CD4-positive, alpha-beta T cell (primary cell): Measurements from ENCODE around the gene TFEB. TPM values are rescaled to one million over a fixed set of nuclear protein-coding genes. Genes with fewer than 3 reads are reported as not detected.

Source experiments
- ATAC-seq: fragments of 200-7000 bp; cut with Tn5 transposase; one replicate; pipeline ENCODE4 v1.10.0; 2022; ENCODE audit warnings: mild to moderate bottlenecking; ENCODE audit not compliant: poor library complexity
- CTCF ChIA-PET: fragments of 350-600 bp; sonication (Branson Sonifier 250); formaldehyde crosslinking; loops from one replicate; lab custom pipeline; 2021; ENCODE audit warnings: antibody characterized with exemption, inconsistent platforms; lab: Charles Lee
- POLR2A ChIA-PET: fragments of 350-600 bp; sonication (Branson Sonifier 250); formaldehyde crosslinking; loops from one replicate; lab custom pipeline; 2021; ENCODE audit warnings: antibody characterized with exemption, inconsistent platforms; lab: Charles Lee
- DNase-seq, 14 experiments: peaks; one replicate each; pipeline ENCODE4 v3.0.0-alpha.2; 2013 to 2020; ENCODE audit warnings: mixed read lengths in 2 of 14
- H3K27ac ChIP-seq, 2 donors: one replicate each; pipeline versions ENCODE4 v1.5.1 to v1.7.0; 2013; ENCODE audit warnings: low read length in 2 of 2, low read depth in 1 of 2, mild to moderate bottlenecking in 1 of 2
- H3K27me3 ChIP-seq, 2 experiments: 1 replicate in 1 of 2; 2 replicates in 1 of 2; pipeline versions ENCODE4 v1.6.1 to v1.7.0; 2013; ENCODE audit warnings: low read length in 2 of 2, control low read depth in 1 of 2, mild to moderate bottlenecking in 1 of 2, moderate library complexity in 1 of 2; ENCODE audit not compliant: insufficient read depth in 2 of 2, control insufficient read depth in 1 of 2
- H3K36me3 ChIP-seq: one replicate; pipeline ENCODE4 v1.6.1; 2013; ENCODE audit warnings: low read length, control low read depth; ENCODE audit not compliant: insufficient read depth
- H3K4me1 ChIP-seq: one replicate; pipeline ENCODE4 v1.6.1; 2013; ENCODE audit warnings: low read length, control low read depth; ENCODE audit not compliant: insufficient read depth
- H3K4me3 ChIP-seq: one replicate; pipeline ENCODE4 v1.5.1; 2013; ENCODE audit warnings: mild to moderate bottlenecking, low read length, moderate library complexity
- H3K9me3 ChIP-seq, 2 experiments: 1 replicate in 1 of 2; 2 replicates in 1 of 2; pipeline versions ENCODE4 v1.6.1 to v1.7.0; 2013; ENCODE audit warnings: low read length in 2 of 2, mild to moderate bottlenecking in 2 of 2, control low read depth in 1 of 2, moderate library complexity in 1 of 2; ENCODE audit not compliant: control insufficient read depth in 1 of 2, insufficient read depth in 1 of 2
- H3K27ac Mint-ChIP-seq: one replicate; pipeline ENCODE4 v1.8.0; 2020; ENCODE audit warnings: mixed read lengths
- H3K27me3 Mint-ChIP-seq: one replicate; pipeline ENCODE4 v1.8.0; 2021; ENCODE audit warnings: mixed read lengths
- H3K36me3 Mint-ChIP-seq: one replicate; pipeline ENCODE4 v1.8.0; 2021; ENCODE audit warnings: low read depth, mixed read lengths
- H3K4me1 Mint-ChIP-seq: one replicate; pipeline ENCODE4 v1.8.0; 2021; ENCODE audit warnings: low read depth, mixed read lengths
- H3K4me3 Mint-ChIP-seq: one replicate; pipeline ENCODE4 v1.8.0; 2020; ENCODE audit warnings: mild to moderate bottlenecking, mixed read lengths
- H3K9me3 Mint-ChIP-seq: one replicate; pipeline ENCODE4 v1.8.0; 2020; ENCODE audit warnings: mixed read lengths
- CTCF ChIP-seq: fragments of 200-600 bp; IDR thresholded peaks from one replicate; pipeline ENCODE4 v1.8.0; 2022; ENCODE audit warnings: antibody characterized with exemption, mild to moderate bottlenecking
- intact Hi-C, 2 experiments: fragments of 100-400 bp; cut with DNase I in 1 of 2; cut with micrococcal nuclease in 1 of 2; formaldehyde crosslinking; loops; one replicate each; pipeline versions ENCODE4 v1.15.1 to v1.9.0; 2023 to 2025; cut with DNase I, micrococcal nuclease
- total RNA-seq, 174 experiments: library from RNA in 2 of 174; stranded (reverse) in 2 of 174; gene quantifications; one replicate each; pipeline ENCODE4 v1.2.3 and lab custom pipeline; 2021 to 2026

Gene TFEB
- total RNA-seq, 2 experiments from 2014 or later = 23.8 to 24.1 TPM

- no peaks in the 10 kb centered on the region for H3K27me3 Mint-ChIP-seq
- Histone ChIP-seq H3K27ac (peak overlapping the region; percentile 61 to 77), H3K4me3 (peak overlapping the region; percentile 73), H3K27me3 (no peaks in the 10 kb centered on the region), H3K9me3 (no peaks in the 10 kb centered on the region), H3K4me1 (peaks cover 61% of the 10 kb centered on the region), H3K36me3 (no peaks in the 10 kb centered on the region)
- no peaks in the 10 kb centered on the region for H3K36me3 Mint-ChIP-seq
- peak overlapping the region; percentile 50 for H3K4me3 Mint-ChIP-seq
- no peaks in the 10 kb centered on the region for H3K9me3 Mint-ChIP-seq
- H3K4me1 Mint-ChIP-seq = peaks cover 49% of the 10 kb centered on the region
- ChIA-PET POLR2A (interaction anchor here (0.6 to 2.9 kb wide), 9 partner anchors 9 to 661 kb away, joined by 3 to 31 read pairs (median 6); partner anchors contain the start of genes OARD1, TAF8 and TOMM6), CTCF (interaction anchor here (0.6 to 4.9 kb wide), 3 partner anchors 54 to 311 kb away, joined by 3 to 38 read pairs (median 5); partner anchors contain the start of genes BYSL, MED20 and TOMM6)
- intact Hi-C loops = loop anchor here in 1 of 2 experiments (5.0 to 10.0 kb wide), 3 partner anchors 131 to 1511 kb away; partner anchors contain the start of genes NFYA, OARD1 and TTBK1
- H3K27ac Mint-ChIP-seq = peak overlapping the region; percentile 85
- DNase-seq (peak in 2 of 14 experiments; percentile 35 to 47), ATAC-seq (no peak)
- TF ChIP-seq CTCF = no peak
Measured at GRCh38 chr6:41733360-41733706, 2.1 kb downstream of the TFEB start.

- TF ChIP-seq CTCF = no peak
- ATAC-seq = peak; percentile 56
- Histone ChIP-seq H3K4me3 (peak overlapping the region; percentile 73), H3K27me3 (no peaks in the 10 kb centered on the region), H3K4me1 (peaks cover 66% of the 10 kb centered on the region), H3K27ac (peak overlapping the region; percentile 61 to 77), H3K9me3 (no peaks in the 10 kb centered on the region), H3K36me3 (no peaks in the 10 kb centered on the region)
- intact Hi-C loops = loop anchor here in 1 of 2 experiments (5.0 to 10.0 kb wide), 3 partner anchors 130 to 1512 kb away; partner anchors contain the start of genes NFYA, OARD1 and TTBK1
- peak; percentile 26 to 86 (median 48) for DNase-seq
- Mint-ChIP-seq H3K27ac (peak overlapping the region; percentile 85), H3K27me3 (no peaks in the 10 kb centered on the region), H3K9me3 (no peaks in the 10 kb centered on the region), H3K4me3 (peak overlapping the region; percentile 50), H3K36me3 (no peaks in the 10 kb centered on the region), H3K4me1 (peaks cover 49% of the 10 kb centered on the region)
- ChIA-PET POLR2A (interaction anchor here (0.6 to 2.9 kb wide), 7 partner anchors 9 to 318 kb away, joined by 3 to 31 read pairs (median 6); partner anchors contain the start of genes TAF8 and TOMM6), CTCF (interaction anchor here (1.0 to 4.9 kb wide), 2 partner anchors 27 to 54 kb away, joined by 5 to 38 read pairs; partner anchors contain the start of gene TOMM6)
Measured at GRCh38 chr6:41732591-41733359, 2.6 kb downstream of the TFEB start.

- Histone ChIP-seq H3K36me3 (no peaks in the 10 kb centered on the region), H3K4me1 (peaks cover 73% of the 10 kb centered on the region), H3K4me3 (no peak overlapping the region), H3K27ac (peak overlapping the region; percentile 61 to 77), H3K9me3 (no peaks in the 10 kb centered on the region), H3K27me3 (no peaks in the 10 kb centered on the region)
- Mint-ChIP-seq H3K4me3 (peak overlapping the region; percentile 50), H3K4me1 (peaks cover 51% of the 10 kb centered on the region), H3K36me3 (no peaks in the 10 kb centered on the region), H3K9me3 (no peaks in the 10 kb centered on the region), H3K27me3 (no peaks in the 10 kb centered on the region), H3K27ac (peak overlapping the region; percentile 85)
- ChIA-PET POLR2A (interaction anchor here (1.3 kb wide), 1 partner anchor 25 kb away, joined by 3 read pairs; no protein-coding TSS in a partner anchor), CTCF (interaction anchor here (1.0 to 4.9 kb wide), 2 partner anchors 26 to 55 kb away, joined by 5 to 38 read pairs; partner anchors contain the start of gene TOMM6)
- intact Hi-C loops = loop anchor here in 1 of 2 experiments (5.0 to 10.0 kb wide), 3 partner anchors 130 to 1513 kb away; partner anchors contain the start of genes NFYA, OARD1 and TTBK1
- TF ChIP-seq CTCF = no peak
- ATAC-seq = no peak
- DNase-seq = no peak
Measured at GRCh38 chr6:41732149-41732548, 3.3 kb downstream of the TFEB start.
